HG03175 (cell line): Measurements from ENCODE around the gene RARRES2.

Source experiments
- ATAC-seq: cut with Tn5 transposase; IDR thresholded peaks from one replicate; pipeline ENCODE4 v1.9.1; 2021; ENCODE audit warnings: mild to moderate bottlenecking, moderate library complexity; ENCODE audit not compliant: unreplicated experiment

The RARRES2 gene

GRCh38 chr7:150363370-150363769, 21.9 kb upstream of the RARRES2 start:
- ATAC-seq = no peak

DNA sequence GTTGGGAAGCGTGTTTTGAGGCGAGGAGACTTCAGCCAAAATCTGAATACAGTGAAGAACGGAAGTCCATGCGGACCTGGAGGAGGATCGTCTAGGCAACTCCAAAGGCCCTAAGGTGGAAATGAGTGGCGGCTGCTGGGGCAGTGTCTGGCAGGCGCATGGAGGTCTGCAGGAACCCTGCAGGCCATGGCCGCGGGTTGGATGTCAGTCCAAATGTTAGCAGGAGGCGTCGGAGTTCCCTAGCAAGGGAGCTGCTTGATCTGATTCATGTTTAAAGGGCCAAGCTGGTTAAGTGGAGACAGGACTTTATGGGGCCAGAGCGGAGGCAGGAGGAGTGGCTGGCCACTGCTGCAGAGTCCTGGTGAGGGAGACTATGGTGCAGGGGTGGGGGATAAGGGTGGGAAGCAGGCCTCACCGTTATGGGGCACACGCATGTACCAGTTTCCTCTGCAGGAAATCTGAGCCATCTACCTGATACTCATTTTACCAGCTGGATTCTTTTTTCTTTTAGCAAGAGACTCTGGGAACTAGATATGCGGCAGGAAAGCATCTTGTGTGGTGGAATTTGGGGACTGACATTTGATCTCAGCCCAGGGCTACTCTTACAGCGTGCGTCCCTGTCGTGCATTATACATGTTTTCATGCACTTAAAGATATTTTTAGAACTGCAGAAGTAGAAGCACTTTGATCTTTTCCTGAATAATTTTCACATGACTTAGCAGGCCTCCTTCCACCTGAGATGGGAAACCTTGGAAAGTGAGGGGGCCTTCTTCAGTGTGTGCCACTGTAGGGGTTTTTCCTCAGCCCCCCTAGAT, 20.6 kb upstream of the RARRES2 start:
- ATAC-seq = no peak

DNA sequence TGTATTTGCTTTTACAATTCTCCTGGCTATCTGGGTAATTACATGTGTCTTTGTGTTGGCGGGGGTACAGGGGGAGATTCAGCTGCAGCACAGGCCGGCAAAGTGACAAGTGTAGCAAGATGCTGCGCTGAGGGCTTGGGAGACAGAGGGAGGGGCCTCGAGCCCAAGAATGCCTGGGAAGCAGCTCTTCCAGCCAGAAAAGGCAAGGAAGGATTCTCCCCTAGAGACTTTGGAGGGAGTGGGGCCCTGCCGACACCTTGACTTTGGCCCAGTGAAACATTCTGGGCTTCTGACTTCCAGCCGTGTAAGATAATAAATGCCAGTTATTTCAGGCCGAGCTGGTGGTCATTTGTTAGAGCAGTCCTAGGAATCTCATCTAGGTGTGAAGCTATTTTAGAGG, 20.0 kb upstream of the RARRES2 start:
- ATAC-seq = no peak

GRCh38 chr7:150360363-150361058, 19.1 kb upstream of the RARRES2 start:
- ATAC-seq = no peak

DNA sequence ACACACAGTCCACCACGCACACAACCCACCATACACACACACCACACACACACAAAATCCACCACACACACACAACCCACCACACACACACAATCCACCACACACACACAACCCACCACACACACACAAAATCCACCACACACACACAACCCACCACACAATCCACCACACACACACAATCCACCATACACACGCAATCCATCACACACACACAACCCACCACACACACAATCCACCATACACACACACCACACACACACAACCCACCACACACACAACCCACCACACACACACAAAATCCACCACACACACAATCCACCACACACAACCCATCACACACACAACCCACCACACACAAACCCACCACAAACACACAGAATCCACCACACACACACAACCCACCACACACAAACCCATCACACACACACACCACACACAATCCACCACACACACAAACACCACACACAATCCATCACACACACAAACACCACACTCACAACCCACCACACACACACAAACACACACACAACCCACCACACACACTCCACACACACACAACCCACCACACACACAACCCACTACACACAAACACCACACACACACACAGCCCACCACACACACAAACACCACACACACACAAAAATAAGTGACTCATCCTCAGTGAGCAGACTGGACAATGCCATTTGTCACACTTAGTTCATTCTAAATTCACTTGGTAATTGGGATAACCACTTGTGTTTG, 18.4 kb upstream of the RARRES2 start:
- no peak for ATAC-seq

- ATAC-seq = no peak
Measured at GRCh38 chr7:150358988-150359621, 17.7 kb upstream of the RARRES2 start.

DNA sequence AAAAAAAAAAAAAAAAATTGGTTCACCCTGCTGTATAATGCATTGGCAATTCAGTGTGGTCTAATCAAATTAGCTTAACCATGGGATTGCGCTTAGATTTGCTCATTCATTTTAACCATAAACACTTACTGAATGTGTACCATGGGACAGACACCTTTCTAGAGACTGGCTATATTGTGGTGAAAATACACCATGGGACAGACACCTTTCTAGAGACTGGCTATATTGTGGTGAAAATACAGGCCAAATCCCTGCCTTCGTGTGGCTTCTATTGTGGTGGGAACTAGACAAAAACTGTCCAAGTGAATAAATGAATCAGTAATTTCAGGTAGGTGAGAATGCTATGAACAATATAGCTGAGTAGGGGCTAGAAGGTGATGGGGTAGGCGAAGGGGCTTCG, 17.0 kb upstream of the RARRES2 start:
- no peak for ATAC-seq

DNA sequence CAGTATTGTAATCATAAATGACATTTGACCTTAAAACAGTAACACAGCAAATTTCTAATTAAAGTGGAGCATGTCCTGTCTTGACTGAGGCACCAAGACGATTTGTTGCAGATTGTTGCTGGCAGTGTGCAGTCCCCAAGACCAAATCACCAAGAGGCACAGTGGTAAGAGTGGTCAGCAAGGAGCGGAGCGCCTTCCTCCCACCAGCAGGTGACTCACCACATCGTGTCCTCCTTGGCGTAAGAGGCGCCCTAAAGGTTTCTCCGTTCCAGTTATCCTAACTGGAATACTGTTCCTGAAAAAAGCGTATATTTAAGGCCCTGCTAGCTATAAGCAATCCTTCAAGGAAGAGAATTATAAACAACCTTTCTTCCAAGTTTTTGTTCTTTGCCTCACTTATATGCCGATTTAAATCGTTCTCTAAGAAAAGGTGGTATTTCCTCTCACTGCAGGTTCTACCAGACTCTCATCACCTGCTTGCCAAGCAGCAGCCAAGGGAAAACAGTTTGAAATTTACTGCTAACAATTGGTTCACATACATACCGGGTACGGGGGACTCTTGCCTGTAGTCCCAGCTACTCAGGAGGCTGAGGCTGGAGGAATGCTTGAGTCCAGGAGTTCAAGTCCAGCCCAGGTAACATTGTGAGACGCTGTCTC, 16.5 kb upstream of the RARRES2 start:
- no peak for ATAC-seq

DNA sequence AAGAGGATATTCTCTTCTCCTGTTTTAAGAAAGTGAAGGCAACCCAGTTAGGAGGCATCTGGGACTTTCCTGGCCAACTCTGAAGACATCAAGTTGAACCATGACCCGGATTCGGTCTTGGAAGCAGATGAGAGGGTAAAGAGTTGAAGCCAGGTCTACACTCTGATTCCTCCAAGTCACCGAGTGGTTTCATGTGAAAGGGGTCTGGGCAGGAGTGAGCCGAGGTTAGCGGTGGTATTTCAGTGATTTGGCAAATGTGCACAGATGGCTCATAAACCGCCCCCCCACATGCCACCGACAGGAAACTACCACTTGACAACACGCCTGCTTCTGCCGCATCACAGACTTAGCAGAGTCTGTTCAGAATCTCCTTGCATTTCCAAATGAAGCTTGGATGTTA, 15.8 kb upstream of the RARRES2 start:
- ATAC-seq = peak; percentile 62

- no peak for ATAC-seq
Measured at GRCh38 chr7:150356265-150356897, 15.0 kb upstream of the RARRES2 start.

DNA sequence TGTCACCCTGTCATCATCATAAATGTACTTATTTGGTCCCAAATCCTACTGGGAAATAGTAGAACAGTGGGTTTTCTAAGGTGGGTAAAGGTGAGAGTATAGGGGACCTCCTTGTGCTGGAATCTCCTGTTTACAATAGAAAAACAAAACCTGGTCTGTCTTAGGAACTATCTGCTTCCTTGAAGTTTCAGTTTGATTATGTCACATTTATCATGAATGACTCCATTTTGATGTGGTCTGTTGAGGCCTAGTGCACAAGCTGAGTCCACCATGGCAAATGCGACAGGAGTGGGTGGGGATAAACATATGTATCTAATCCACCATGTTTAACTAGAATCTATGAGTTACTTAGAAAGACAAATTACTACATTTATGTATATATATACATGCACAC, 14.2 kb upstream of the RARRES2 start:
- ATAC-seq = no peak

DNA sequence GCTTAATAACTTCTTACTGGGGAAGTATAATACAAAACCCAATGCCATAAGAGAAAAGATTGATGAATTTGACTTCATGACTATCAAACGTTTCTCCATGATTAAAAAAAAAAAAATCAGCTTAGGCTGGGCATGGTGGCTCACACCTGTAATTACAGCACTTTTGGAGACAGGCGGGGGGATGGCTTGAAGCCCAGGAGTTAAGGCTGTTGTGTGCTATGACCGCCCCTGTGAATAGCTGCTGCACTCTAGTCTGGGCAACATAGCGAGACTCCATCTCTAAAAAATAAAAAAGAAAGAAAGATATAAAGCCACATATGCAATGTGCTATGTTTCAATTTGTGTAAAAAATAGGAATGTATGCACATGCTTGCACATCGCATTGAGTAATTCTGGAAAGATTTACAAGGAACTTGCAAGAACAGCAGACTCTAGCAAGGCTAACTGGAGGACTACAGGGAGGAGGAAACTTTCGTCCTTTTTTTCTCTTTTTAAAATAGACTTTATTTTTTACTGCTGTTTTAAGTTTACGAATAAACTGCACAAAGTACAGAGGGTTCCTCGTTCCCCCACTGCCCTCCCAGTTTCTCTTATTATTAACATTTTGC, 10.3 kb upstream of the RARRES2 start:
- ATAC-seq = no peak

GRCh38 chr7:150346922-150347321, 5.5 kb upstream of the RARRES2 start:
- no peak for ATAC-seq

DNA sequence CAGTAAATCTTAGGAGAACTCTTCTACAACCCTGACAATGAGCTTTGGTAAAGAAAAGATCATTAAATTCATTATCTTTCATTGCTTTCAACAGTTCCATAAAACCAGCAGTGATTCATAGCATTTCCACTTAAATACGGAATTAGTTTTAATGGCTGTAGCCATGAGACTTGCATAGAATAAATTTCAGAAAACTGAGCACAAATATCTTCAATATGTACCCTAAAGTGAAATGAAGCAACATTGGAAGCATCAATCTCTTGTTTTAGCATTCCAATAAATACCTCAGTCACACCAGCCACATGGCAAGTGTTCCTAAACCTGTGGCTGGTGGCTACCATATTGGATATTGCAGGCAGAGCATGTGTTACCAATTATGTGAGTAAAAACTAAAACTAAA, 3.6 kb upstream of the RARRES2 start:
- no peak for ATAC-seq

GRCh38 chr7:150344299-150344698, 2.9 kb upstream of the RARRES2 start:
- ATAC-seq = no peak

GRCh38 chr7:150343225-150343624, 1.8 kb upstream of the RARRES2 start:
- no peak for ATAC-seq

GRCh38 chr7:150342121-150342408, 636 bp upstream of the RARRES2 start:
- no peak for ATAC-seq

DNA sequence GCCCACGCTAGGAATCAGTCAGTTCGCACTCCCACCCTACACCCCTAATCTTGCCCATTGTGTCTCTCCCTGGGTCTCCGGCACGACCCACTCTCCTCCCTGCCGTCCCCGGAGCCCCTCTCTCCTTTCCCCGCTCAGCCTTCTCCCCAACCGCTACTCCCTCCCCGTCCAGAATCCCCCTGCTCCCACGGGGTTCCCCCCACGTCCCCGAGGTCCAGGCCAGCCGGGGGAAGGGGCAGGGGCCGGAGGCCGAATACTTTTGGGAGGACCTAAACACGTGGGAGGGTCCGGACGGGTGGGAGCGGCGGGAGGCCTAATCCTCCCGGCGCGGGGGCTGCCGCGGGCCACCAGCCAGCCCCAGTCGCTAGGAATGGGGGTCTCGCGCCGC, 560 bp downstream of the RARRES2 start:
- ATAC-seq = no peak

GRCh38 chr7:150340024-150340749, 1.2 kb downstream of the RARRES2 start:
- ATAC-seq = no peak

DNA sequence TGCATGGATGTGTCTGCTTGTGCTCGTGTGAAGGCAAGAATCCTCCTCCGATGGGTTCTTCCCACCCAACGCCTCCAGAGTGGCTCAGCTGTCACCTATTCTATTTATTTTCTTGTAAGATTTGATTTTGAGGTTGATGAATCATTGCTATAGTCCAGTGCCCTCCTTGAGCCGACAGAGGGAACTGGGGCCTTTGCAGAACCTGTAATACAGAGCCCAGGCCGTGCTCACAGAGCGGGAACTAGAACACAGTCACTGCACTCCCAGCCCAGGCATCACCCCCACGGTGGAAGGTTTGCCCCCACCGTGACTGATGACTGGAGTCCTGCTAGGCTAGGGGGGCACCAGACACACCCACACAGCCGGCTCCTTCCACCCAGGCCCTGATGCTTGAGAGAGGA, 2.0 kb downstream of the RARRES2 start:
- ATAC-seq = no peak
